Stimulated activated CD4-positive, alpha-beta T cell treated with anti-CD3 and anti-CD28 coated beads, Interleukin-1b, Interleukin-23, amount 100 ng/mL, for 48 hours (primary cell): ENCODE data around the gene COPRS.

Source experiments
- DNase-seq: peaks from one replicate; pipeline ENCODE4 v3.0.0-alpha.2; 2020

Gene COPRS

GRCh38 chr17:31806921-31807320 lies 52.1 kb downstream of the COPRS start:
- no peak for DNase-seq

- DNase-seq: no peak
Observed at GRCh38 chr17:31803494-31804213, 55.4 kb downstream of the COPRS start.

- no peak for DNase-seq
Observed at GRCh38 chr17:31802502-31802901, 56.5 kb downstream of the COPRS start.
